ENCODE results near the gene TAL1. TPM values are rescaled to one million over a fixed set of nuclear protein-coding genes. Genes with fewer than 3 reads are reported as not detected.

The TAL1 gene
- total and polyA plus RNA-seq, 10 of the 15 experiments (the other 5 are each of a cell fraction or from before 2014, with no cell fraction given), result 0.05 TPM; not detected in 9

DNA sequence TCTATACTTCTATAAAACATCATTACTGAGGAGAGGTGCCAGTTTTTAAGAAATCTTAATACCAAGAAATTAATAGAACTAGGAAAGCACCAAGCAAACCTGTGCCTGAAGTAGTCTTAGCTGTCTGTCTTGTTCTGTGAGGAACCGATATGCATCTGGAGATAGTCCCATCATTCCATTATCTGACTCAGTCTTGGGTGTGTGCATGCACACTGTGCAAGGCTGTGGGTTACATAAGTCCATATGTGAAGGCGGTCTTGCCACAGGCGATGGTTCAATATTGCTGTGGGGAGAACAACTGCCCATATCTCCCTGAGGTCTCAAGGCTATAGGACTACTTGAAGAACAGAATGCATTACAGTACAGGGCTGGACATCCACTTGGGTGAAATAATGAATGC lies 48.1 kb upstream of the TAL1 start (continued):
- TF ChIP-seq SPI1 (IDR thresholded peaks at IDR 0.05; ENCODE audit: borderline replicate concordance, insufficient read depth, low read depth, low read length) (no peak), NRF1 (conservative IDR thresholded peaks at IDR 0.05; ENCODE audit: low read depth, low read length) (no peak), HDAC2 (IDR thresholded peaks at IDR 0.05) (no peak), TAF1 (IDR thresholded peaks at IDR 0.05; ENCODE audit: borderline replicate concordance, low read depth, low read length) (no peak)
- TF ChIP-seq, protein P1, sequence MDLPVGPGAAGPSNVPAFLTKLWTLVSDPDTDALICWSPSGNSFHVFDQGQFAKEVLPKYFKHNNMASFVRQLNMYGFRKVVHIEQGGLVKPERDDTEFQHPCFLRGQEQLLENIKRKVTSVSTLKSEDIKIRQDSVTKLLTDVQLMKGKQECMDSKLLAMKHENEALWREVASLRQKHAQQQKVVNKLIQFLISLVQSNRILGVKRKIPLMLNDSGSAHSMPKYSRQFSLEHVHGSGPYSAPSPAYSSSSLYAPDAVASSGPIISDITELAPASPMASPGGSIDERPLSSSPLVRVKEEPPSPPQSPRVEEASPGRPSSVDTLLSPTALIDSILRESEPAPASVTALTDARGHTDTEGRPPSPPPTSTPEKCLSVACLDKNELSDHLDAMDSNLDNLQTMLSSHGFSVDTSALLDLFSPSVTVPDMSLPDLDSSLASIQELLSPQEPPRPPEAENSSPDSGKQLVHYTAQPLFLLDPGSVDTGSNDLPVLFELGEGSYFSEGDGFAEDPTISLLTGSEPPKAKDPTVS (IDR thresholded peaks at IDR 0.05; ENCODE audit: low read depth, low read length), result no peak

- POLR2A ChIA-PET, result no interaction called here
- in situ Hi-C loops (cut with MboI), result no loop called here
- peaks cover 5 to 20% of the 10 kb centered on the region in 2 experiments for H3K36me3 ChIP-seq (ENCODE audit: control insufficient read depth in 2 of 2, insufficient read depth in 2 of 2, low read length in 1 of 2)
- TF ChIP-seq CEBPZ (IDR thresholded peaks at IDR 0.05; ENCODE audit: low read depth, low read length) (no peak), ZNF592 (IDR thresholded peaks at IDR 0.05) (no peak), HDGF (IDR thresholded peaks at IDR 0.05) (no peak), JUND (IDR thresholded peaks at IDR 0.05; ENCODE audit: low read depth, low read length) (no peak), YY1 (IDR thresholded peaks at IDR 0.05; ENCODE audit: low read depth, low read length) (no peak)
- TF ChIP-seq, protein P2, sequence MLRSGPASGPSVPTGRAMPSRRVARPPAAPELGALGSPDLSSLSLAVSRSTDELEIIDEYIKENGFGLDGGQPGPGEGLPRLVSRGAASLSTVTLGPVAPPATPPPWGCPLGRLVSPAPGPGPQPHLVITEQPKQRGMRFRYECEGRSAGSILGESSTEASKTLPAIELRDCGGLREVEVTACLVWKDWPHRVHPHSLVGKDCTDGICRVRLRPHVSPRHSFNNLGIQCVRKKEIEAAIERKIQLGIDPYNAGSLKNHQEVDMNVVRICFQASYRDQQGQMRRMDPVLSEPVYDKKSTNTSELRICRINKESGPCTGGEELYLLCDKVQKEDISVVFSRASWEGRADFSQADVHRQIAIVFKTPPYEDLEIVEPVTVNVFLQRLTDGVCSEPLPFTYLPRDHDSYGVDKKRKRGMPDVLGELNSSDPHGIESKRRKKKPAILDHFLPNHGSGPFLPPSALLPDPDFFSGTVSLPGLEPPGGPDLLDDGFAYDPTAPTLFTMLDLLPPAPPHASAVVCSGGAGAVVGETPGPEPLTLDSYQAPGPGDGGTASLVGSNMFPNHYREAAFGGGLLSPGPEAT (IDR thresholded peaks at IDR 0.05; ENCODE audit: low read depth), result no peak
Measured at GRCh38 chr1:47276850-47277249, 44.8 kb upstream of the TAL1 start.

More at GRCh38 chr1:47276850-47277249, 44.8 kb upstream of the TAL1 start:
- H3K27me3 ChIP-seq (replicated peaks in 1 of 2; ENCODE audit: control insufficient read depth in 2 of 2, insufficient read depth in 2 of 2, low read length in 1 of 2), result no peaks in the 10 kb centered on the region
- H3K4me1 ChIP-seq (ENCODE audit: control insufficient read depth, insufficient read depth, low read length), result no peaks in the 10 kb centered on the region
- H4K20me1 ChIP-seq (ENCODE audit: control insufficient read depth, insufficient read depth), result no peaks in the 10 kb centered on the region
- DNase-seq (ENCODE audit: low read depth, low spot score) (no peak), ATAC-seq (no peak), FAIRE-seq (no peak)
- no TSS peak for BruUV-seq (replicated peaks)
- intact Hi-C loops (cut with micrococcal nuclease; ENCODE audit: unreplicated experiment), result no loop called here
- H3K27ac ChIP-seq (ENCODE audit: control insufficient read depth, insufficient read depth), result no peak overlapping the region
- no peak overlapping the region for H3K4me2 ChIP-seq (ENCODE audit: control insufficient read depth, insufficient read depth)
- no peak overlapping the region for H3K9ac ChIP-seq (ENCODE audit: control insufficient read depth, insufficient read depth, low read length)
- ChIA-PET RAD21 (ENCODE audit: unreplicated experiment) (no interaction called here), SMC1A (ENCODE audit: uncharacterized antibody, unreplicated experiment) (interaction anchor here (1.4 kb wide), 1 partner anchor 97 kb away, joined by 3 read pairs; no protein-coding TSS in a partner anchor), CTCF (interaction anchor here (1.0 to 1.9 kb wide), 4 partner anchors 9 to 101 kb away, joined by 3 to 8 read pairs (median 3); no protein-coding TSS in a partner anchor)
- 98% methylated on average over 2 of the region's 2 CpGs for WGBS (ENCODE audit: insufficient coverage, insufficient replicate concordance, low lambda C conversion rate, missing lambda C conversion rate)
- H3K9me3 ChIP-seq (replicated peaks; ENCODE audit: control insufficient read depth, insufficient read depth, low read length), result no peaks in the 10 kb centered on the region
- no peak overlapping the region for H2AFZ ChIP-seq (ENCODE audit: control insufficient read depth, low read depth, low read length)
- no peak overlapping the region for H3K4me3 ChIP-seq
- H3K79me2 ChIP-seq (ENCODE audit: control insufficient read depth, insufficient read depth, low read length), result peaks cover 2% of the 10 kb centered on the region

Measured in GM12878 (cell line).